ENCODE results near the gene VPS13D.

Gene VPS13D

DNA sequence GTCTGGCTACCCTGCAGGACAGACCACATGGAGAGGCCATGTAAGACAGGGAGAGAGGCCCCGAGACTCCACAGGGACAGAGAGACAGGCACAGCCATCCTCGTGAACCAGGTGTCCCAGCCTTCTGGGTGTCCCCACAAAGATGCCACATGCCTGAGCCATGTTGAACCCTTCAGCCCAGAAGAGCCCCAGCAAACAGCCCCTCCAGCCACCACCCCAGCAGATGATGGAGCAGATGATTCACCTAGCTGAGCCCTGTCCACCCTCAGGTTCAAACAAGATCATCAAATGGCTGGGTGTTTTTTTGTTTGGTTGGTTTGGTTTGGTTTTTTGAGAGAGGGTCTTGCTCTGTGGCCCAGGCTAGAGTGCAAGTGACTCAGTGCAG is 309.5 kb downstream of the VPS13D start:
- TF ChIP-seq EZH2 (IDR thresholded peaks at IDR 0.05; ENCODE audit: borderline replicate concordance, low read depth, low read length, severe bottlenecking), result no peak
- TF ChIP-seq, protein P1, sequence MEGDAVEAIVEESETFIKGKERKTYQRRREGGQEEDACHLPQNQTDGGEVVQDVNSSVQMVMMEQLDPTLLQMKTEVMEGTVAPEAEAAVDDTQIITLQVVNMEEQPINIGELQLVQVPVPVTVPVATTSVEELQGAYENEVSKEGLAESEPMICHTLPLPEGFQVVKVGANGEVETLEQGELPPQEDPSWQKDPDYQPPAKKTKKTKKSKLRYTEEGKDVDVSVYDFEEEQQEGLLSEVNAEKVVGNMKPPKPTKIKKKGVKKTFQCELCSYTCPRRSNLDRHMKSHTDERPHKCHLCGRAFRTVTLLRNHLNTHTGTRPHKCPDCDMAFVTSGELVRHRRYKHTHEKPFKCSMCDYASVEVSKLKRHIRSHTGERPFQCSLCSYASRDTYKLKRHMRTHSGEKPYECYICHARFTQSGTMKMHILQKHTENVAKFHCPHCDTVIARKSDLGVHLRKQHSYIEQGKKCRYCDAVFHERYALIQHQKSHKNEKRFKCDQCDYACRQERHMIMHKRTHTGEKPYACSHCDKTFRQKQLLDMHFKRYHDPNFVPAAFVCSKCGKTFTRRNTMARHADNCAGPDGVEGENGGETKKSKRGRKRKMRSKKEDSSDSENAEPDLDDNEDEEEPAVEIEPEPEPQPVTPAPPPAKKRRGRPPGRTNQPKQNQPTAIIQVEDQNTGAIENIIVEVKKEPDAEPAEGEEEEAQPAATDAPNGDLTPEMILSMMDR (IDR thresholded peaks at IDR 0.05; ENCODE audit: borderline replicate concordance, extremely low read depth, low read length, poor library complexity, severe bottlenecking), result no peak
- Histone ChIP-seq H3K79me2 (ENCODE audit: insufficient read depth, low read length) (no peaks in the 10 kb centered on the region), H2AFZ (ENCODE audit: low read depth, low read length) (no peak overlapping the region), H3K4me3 (ENCODE audit: low read depth in 1 of 2, low read length in 2 of 2) (no peak overlapping the region), H3K36me3 (ENCODE audit: insufficient read depth, low read length) (no peaks in the 10 kb centered on the region), H3K9ac (ENCODE audit: low read depth, low read length) (no peak overlapping the region), H3K4me1 (ENCODE audit: insufficient read depth, low read length) (no peaks in the 10 kb centered on the region), H3K27me3 (ENCODE audit: insufficient read depth, low read length, poor library complexity) (no peaks in the 10 kb centered on the region), H3K4me2 (ENCODE audit: insufficient read depth, low read length) (no peak overlapping the region), H3K9me3 (ENCODE audit: insufficient read depth, low read length, severe bottlenecking) (peaks cover 11% of the 10 kb centered on the region), H3K27ac (ENCODE audit: low read length) (no peak overlapping the region), H4K20me1 (ENCODE audit: insufficient read depth, low read length) (no peaks in the 10 kb centered on the region)
- DNase-seq, result no peak
- ATAC-seq (ENCODE audit: insufficient read depth, low read depth), result no peak

DNA sequence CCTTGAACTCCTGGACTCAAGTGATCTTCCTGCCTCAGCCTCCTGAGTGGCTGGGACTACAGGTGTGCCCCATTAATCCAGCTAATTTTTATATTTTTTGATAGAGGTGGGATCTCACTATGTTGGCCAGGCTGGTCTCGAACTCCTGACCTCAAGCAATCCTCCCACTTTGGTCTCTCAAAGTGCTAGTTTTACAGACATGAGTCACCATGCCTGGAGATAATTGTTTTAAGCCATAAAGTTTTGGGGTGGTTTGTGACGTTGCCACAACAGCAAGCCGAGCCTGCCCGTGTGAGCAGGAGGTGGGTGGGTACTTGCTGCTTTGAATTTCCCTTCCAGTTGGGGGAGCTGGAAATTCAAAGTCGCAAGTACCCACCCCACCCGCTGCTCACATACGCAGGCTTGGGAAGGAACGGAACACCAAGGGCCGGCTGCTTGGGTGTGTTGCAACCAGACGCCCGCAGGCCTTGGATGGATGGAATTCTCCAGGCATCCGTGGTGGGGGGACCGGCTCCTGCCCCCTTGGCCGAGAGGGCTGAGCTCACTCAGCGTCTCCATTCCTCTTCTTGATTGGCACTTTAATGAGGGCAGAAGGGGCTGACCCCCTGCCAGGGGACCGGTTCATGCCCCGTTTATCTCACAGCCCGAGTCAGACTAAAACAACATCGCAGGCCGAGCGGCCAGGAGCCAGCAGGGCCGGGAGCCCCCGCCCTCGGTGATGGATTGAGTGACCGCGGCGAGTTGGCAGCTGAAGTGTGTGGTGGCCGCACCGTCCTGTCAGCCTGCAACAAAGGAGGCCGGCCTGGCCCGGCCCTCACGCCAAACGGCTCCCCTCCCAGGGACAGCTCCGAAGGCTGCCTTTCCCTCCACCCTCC is 310.1 kb downstream of the VPS13D start:
- no peak for ATAC-seq (ENCODE audit: insufficient read depth, low read depth)
- Histone ChIP-seq H2AFZ (ENCODE audit: low read depth, low read length) (no peak overlapping the region), H3K27ac (ENCODE audit: low read length) (no peak overlapping the region)

DNA sequence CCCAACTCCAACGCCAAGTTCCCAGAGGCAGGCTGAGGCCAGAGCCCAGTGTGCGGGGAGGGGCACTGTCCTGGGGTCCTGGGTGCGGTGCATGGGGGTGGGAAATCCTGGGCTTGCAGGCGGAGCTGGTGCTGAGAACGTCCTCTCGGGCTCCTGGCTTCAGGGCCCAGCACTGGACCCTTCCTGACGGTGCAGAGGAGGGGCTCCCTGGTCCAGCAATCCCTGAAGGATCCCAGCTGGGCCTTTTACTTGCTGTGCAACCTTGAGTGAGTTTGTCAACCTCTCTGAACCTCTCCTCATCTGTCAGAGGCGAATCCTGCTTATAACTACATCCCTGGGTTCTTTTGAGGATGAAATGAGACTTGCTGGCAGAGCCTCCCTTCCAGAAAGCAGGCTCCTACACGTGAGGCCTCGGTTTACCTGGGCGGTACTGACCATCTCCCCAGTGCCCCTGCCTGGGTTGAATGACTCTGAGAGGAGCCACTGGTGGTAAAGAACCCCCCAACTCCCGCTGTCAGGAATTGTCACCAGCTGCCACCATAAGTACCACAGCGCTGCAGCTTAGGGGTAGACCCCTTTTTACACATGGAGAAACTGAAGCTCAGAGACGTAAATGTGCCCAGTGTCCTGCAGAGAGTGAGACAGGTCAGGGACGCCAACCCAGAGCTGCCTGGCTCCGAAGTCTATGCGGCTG is 310.9 kb downstream of the VPS13D start:
- no peak for DNase-seq
- Histone ChIP-seq H4K20me1 (ENCODE audit: insufficient read depth, low read length) (no peaks in the 10 kb centered on the region), H3K9me3 (ENCODE audit: insufficient read depth, low read length, severe bottlenecking) (peaks cover 8% of the 10 kb centered on the region), H3K4me2 (ENCODE audit: insufficient read depth, low read length) (no peak overlapping the region), H3K9ac (ENCODE audit: low read depth, low read length) (no peak overlapping the region), H3K4me3 (ENCODE audit: low read depth in 1 of 2, low read length in 2 of 2) (no peak overlapping the region), H3K27me3 (ENCODE audit: insufficient read depth, low read length, poor library complexity) (no peaks in the 10 kb centered on the region), H3K36me3 (ENCODE audit: insufficient read depth, low read length) (no peaks in the 10 kb centered on the region), H3K27ac (ENCODE audit: low read length) (no peak overlapping the region), H3K4me1 (ENCODE audit: insufficient read depth, low read length) (no peaks in the 10 kb centered on the region), H3K79me2 (ENCODE audit: insufficient read depth, low read length) (no peaks in the 10 kb centered on the region), H2AFZ (ENCODE audit: low read depth, low read length) (no peak overlapping the region)
- ATAC-seq (ENCODE audit: insufficient read depth, low read depth), result no peak
- TF ChIP-seq EZH2 (IDR thresholded peaks at IDR 0.05; ENCODE audit: borderline replicate concordance, low read depth, low read length, severe bottlenecking), result no peak
- TF ChIP-seq, protein P1 (IDR thresholded peaks at IDR 0.05; ENCODE audit: borderline replicate concordance, extremely low read depth, low read length, poor library complexity, severe bottlenecking), result no peak

More for the DNA sequence above, 310.1 kb downstream of the VPS13D start:
- Histone ChIP-seq H3K79me2 (ENCODE audit: insufficient read depth, low read length) (no peaks in the 10 kb centered on the region), H3K4me2 (ENCODE audit: insufficient read depth, low read length) (no peak overlapping the region), H3K9me3 (ENCODE audit: insufficient read depth, low read length, severe bottlenecking) (peaks cover 11% of the 10 kb centered on the region), H3K4me3 (ENCODE audit: low read depth in 1 of 2, low read length in 2 of 2) (no peak overlapping the region), H3K36me3 (ENCODE audit: insufficient read depth, low read length) (no peaks in the 10 kb centered on the region), H3K27me3 (ENCODE audit: insufficient read depth, low read length, poor library complexity) (no peaks in the 10 kb centered on the region), H3K9ac (ENCODE audit: low read depth, low read length) (no peak overlapping the region), H3K4me1 (ENCODE audit: insufficient read depth, low read length) (no peaks in the 10 kb centered on the region), H4K20me1 (ENCODE audit: insufficient read depth, low read length) (no peaks in the 10 kb centered on the region)
- no peak for DNase-seq
- TF ChIP-seq, protein P1 (IDR thresholded peaks at IDR 0.05; ENCODE audit: borderline replicate concordance, extremely low read depth, low read length, poor library complexity, severe bottlenecking), result no peak
- TF ChIP-seq EZH2 (IDR thresholded peaks at IDR 0.05; ENCODE audit: borderline replicate concordance, low read depth, low read length, severe bottlenecking), result no peak
